Gastroesophageal sphincter (tissue), 3 donors: Measurements from ENCODE around the gene ACCSL.

ENCODE experiments used
- EP300 ChIP-seq: sonication (generic); formaldehyde crosslinking; IDR thresholded peaks from one replicate; pipeline ENCODE4 v1.6.1; 2017; ENCODE audit warnings: antibody characterized with exemption, mild to moderate bottlenecking
- POLR2A ChIP-seq, 2 donors: fragments of 450-650 bp; IDR thresholded peaks; one replicate each; pipeline ENCODE4 v1.6.1; 2017; ENCODE audit warnings: antibody characterized with exemption in 2 of 2, mild to moderate bottlenecking in 2 of 2, moderate library complexity in 1 of 2
- POLR2AphosphoS5 ChIP-seq: sonication (generic); formaldehyde crosslinking; IDR thresholded peaks from one replicate; pipeline ENCODE4 v1.6.1; 2017; ENCODE audit warnings: antibody characterized with exemption
- TF ChIP-seq, protein P1 (sequence below), 4 experiments: fragments of 200-600 bp in 2 of 4; fragments of 450-650 bp in 2 of 4; sonication (generic) in 1 of 4; IDR thresholded peaks; one replicate each; pipeline ENCODE4 v1.5.1; 2017 to 2019; ENCODE audit warnings: antibody characterized with exemption in 4 of 4, mild to moderate bottlenecking in 2 of 4, moderate library complexity in 2 of 4

GRCh38 chr11:44066732-44067141, 19.0 kb downstream of the ACCSL start:
- TF ChIP-seq, protein P1, sequence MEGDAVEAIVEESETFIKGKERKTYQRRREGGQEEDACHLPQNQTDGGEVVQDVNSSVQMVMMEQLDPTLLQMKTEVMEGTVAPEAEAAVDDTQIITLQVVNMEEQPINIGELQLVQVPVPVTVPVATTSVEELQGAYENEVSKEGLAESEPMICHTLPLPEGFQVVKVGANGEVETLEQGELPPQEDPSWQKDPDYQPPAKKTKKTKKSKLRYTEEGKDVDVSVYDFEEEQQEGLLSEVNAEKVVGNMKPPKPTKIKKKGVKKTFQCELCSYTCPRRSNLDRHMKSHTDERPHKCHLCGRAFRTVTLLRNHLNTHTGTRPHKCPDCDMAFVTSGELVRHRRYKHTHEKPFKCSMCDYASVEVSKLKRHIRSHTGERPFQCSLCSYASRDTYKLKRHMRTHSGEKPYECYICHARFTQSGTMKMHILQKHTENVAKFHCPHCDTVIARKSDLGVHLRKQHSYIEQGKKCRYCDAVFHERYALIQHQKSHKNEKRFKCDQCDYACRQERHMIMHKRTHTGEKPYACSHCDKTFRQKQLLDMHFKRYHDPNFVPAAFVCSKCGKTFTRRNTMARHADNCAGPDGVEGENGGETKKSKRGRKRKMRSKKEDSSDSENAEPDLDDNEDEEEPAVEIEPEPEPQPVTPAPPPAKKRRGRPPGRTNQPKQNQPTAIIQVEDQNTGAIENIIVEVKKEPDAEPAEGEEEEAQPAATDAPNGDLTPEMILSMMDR (IDR thresholded peaks at IDR 0.05), result no peak
- TF ChIP-seq POLR2AphosphoS5, result no peak
- TF ChIP-seq POLR2A (IDR thresholded peaks at IDR 0.05), result no peak
- TF ChIP-seq EP300, result no peak
